Measurements from ENCODE around the gene ARL4D. TPM values are rescaled to one million over a fixed set of nuclear protein-coding genes. Genes with fewer than 3 reads are reported as not detected.

Gene ARL4D
- total and polyA plus RNA-seq, 2 of the 8 experiments (the other 6 are each of a cell fraction or from before 2014, with no cell fraction given): 8.4 to 9.2 TPM

DNA sequence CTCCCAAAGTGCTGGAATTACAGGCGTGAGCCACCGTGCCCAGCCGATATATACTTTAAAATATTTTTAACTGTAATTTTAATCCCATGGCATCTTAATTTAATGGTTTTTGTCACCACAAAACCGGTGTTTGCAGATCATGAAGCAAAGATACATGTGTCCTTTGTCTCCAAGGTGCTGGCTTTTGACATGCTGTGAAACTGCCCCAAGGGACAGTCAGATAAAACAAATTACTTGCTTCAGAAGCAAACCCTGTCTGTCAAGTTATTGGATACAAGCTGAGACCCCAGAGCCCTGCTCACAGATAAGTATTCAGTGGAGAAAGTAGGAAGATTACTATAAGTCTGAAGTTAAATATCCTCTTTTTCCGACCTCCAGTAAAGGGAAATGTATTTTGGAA, 39.8 kb downstream of the ARL4D start:
- Histone ChIP-seq H3K27ac (ENCODE audit: low read depth, low read length) (no peak overlapping the region), H4K8ac (ENCODE audit: extremely low read depth, insufficient read depth, low read length) (no peak overlapping the region), H3K18ac (ENCODE audit: extremely low read depth, low read length) (no peak overlapping the region), H3K4me3 (ENCODE audit: extremely low read depth in 1 of 4, insufficient read depth in 2 of 4, low read depth in 3 of 4, low read length in 4 of 4) (no peak overlapping the region), H2AK5ac (ENCODE audit: low read depth, low read length) (no peak overlapping the region), H3K23me2 (ENCODE audit: low read depth, low read length) (no peaks in the 10 kb centered on the region), H2BK20ac (ENCODE audit: low read length) (no peak overlapping the region), H4K5ac (ENCODE audit: insufficient read length, low read depth, low read length) (no peak overlapping the region), H3K9me3 (ENCODE audit: insufficient read depth in 2 of 2, low read depth in 1 of 2, low read length in 1 of 2) (no peaks in the 10 kb centered on the region), H3K14ac (ENCODE audit: insufficient read length) (no peak overlapping the region), H3K9ac (replicated peaks in 1 of 4; ENCODE audit: extremely low read depth in 1 of 4, low read depth in 3 of 4, low read length in 3 of 4) (no peak overlapping the region), H3K56ac (replicated peaks; ENCODE audit: insufficient read length, low read depth, low read length) (no peak overlapping the region), H3K79me2 (ENCODE audit: control insufficient read depth in 1 of 2, insufficient read depth in 2 of 2, low read length in 2 of 2) (no peaks in the 10 kb centered on the region), H4K91ac (replicated peaks; ENCODE audit: insufficient read length, low read length) (no peak overlapping the region), H3K36me3 (ENCODE audit: control insufficient read depth in 2 of 4, insufficient read depth in 4 of 4, low read length in 3 of 4) (no peaks in the 10 kb centered on the region), H2BK120ac (replicated peaks; ENCODE audit: low read depth, low read length) (no peak overlapping the region), H2BK12ac (ENCODE audit: low read depth, low read length) (no peak overlapping the region), H3K4ac (replicated peaks; ENCODE audit: insufficient read length, low read depth, low read length) (no peak overlapping the region), H3K4me1 (replicated peaks in 1 of 4; ENCODE audit: control insufficient read depth in 3 of 4, insufficient read depth in 4 of 4, low read length in 3 of 4) (peaks cover 0 to 2% (median 0%) of the 10 kb centered on the region in 4 experiments; a peak in 3 of 7 replicates), H3K27me3 (replicated peaks in 1 of 4; ENCODE audit: control insufficient read depth in 3 of 4, extremely low read depth in 1 of 4, insufficient read depth in 3 of 4, low read length in 3 of 4) (no peaks in the 10 kb centered on the region), H3K23ac (ENCODE audit: insufficient read length) (no peak overlapping the region), H4K20me1 (replicated peaks in 1 of 2; ENCODE audit: control insufficient read depth in 1 of 2, insufficient read depth in 2 of 2, low read length in 2 of 2) (no peaks in the 10 kb centered on the region), H2AFZ (ENCODE audit: low read length) (no peak overlapping the region; the same call in 1 of the 2 replicates), H2BK5ac (ENCODE audit: low read depth, low read length) (no peak overlapping the region), H2BK15ac (ENCODE audit: low read length) (no peak overlapping the region), H3K79me1 (ENCODE audit: low read depth, low read length) (no peaks in the 10 kb centered on the region), H3K4me2 (ENCODE audit: insufficient read depth in 1 of 2, low read depth in 2 of 2, low read length in 2 of 2) (no peak overlapping the region)
- TF ChIP-seq, protein P1, sequence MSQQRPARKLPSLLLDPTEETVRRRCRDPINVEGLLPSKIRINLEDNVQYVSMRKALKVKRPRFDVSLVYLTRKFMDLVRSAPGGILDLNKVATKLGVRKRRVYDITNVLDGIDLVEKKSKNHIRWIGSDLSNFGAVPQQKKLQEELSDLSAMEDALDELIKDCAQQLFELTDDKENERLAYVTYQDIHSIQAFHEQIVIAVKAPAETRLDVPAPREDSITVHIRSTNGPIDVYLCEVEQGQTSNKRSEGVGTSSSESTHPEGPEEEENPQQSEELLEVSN (IDR thresholded peaks at IDR 0.05): no peak
- DNase-seq (ENCODE audit: low read depth in 1 of 2, low spot score in 2 of 2): no peak
- CTCF ChIA-PET (ENCODE audit: partially characterized antibody): interaction anchor here (0.5 to 3.0 kb wide), 5 partner anchors 10 to 234 kb away, joined by 3 to 10 read pairs (median 4); partner anchors contain the start of gene DHX8
- POLR2A ChIA-PET (ENCODE audit: partially characterized antibody): interaction anchor here (2.4 kb wide), 1 partner anchor 70 kb away, joined by 10 read pairs; no protein-coding TSS in a partner anchor
- FAIRE-seq: no peak
- 87% methylated on average over 5 of the region's 5 CpGs; no CpG with 5 or more reads in 1 of the 2 experiments for WGBS, 2 experiments (ENCODE audit: extremely low coverage in 1 of 2, insufficient coverage in 1 of 2, insufficient read length in 1 of 2, insufficient replicate concordance in 2 of 2, low coverage in 1 of 2, low lambda C conversion rate in 2 of 2, missing lambda C conversion rate in 1 of 2)
